K562 treated with DMSO at 1 percent for 12 hours (cell line): ENCODE measurements around the gene RANBP6. TPM values are rescaled to one million over a fixed set of nuclear protein-coding genes. Genes with fewer than 3 reads are reported as not detected.

Experiments used
- total RNA-seq: library from RNA; unstranded; fragments of 300-600 nt; gene quantifications from 2 replicates; pipeline ENCODE4 v1.2.3, GENCODE V29; 2022; ENCODE audit not compliant: insufficient read depth

RANBP6 gene
- 2.7 and 11.1 TPM in 2 replicates for total RNA-seq

GRCh38 chr9:6015278-6016157, at the start of gene RANBP6:
TSS of gene RANBP6 (minus strand) at chr9:6015624. CDS start at chr9:6015607, 17 bp downstream.

Other genes with a start within 250 kb of the RANBP6 start
- gene ERMP1, start 182.5 kb downstream of the RANBP6 start, total RNA-seq = 5.6 and 23.6 TPM in 2 replicates
- not detected in 2 replicates for gene MLANA, start 124.7 kb downstream of the RANBP6 start, total RNA-seq
- gene IL33, start 200.2 kb upstream of the RANBP6 start, total RNA-seq = not detected in 2 replicates